A673 (cell line): Measurements from ENCODE around the gene ARHGAP15.

Source experiments
- EZH2 ChIP-seq: fragments of 200-600 bp; sonication (generic); IDR thresholded peaks from 2 replicates; pipeline ENCODE4 v1.6.1; 2017; ENCODE audit warnings: borderline replicate concordance, low read depth, mild to moderate bottlenecking, mixed read lengths, antibody characterized with exemption, low read length; ENCODE audit not compliant: poor library complexity, severe bottlenecking
- TF ChIP-seq, protein P1 (sequence below): fragments of 300-800, 200-600 bp; sonication (generic); conservative IDR thresholded peaks from 2 replicates; pipeline ENCODE4 v1.5.1; 2017; ENCODE audit warnings: low read depth, mild to moderate bottlenecking, antibody characterized with exemption, low read length, moderate library complexity, mixed read lengths

DNA sequence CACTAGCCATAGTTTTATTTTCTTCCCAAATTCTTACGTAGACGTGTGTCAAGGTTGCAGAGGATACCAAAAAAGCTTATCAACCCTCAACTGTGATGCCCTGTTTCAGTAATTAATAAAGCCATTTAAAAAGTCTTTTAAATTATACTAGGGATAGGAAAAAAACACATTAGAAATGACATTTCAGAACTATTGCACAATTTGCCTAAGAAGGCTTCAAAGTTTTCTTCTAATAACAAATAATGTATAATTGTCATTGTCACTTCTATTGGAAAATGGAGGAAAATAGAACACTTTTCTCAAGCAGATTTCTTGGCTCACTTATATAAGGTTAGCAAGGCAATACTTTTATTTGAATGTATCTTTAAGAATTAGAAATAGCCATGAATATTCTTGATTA, 253.8 kb downstream of the ARHGAP15 start:
- TF ChIP-seq, protein P1, sequence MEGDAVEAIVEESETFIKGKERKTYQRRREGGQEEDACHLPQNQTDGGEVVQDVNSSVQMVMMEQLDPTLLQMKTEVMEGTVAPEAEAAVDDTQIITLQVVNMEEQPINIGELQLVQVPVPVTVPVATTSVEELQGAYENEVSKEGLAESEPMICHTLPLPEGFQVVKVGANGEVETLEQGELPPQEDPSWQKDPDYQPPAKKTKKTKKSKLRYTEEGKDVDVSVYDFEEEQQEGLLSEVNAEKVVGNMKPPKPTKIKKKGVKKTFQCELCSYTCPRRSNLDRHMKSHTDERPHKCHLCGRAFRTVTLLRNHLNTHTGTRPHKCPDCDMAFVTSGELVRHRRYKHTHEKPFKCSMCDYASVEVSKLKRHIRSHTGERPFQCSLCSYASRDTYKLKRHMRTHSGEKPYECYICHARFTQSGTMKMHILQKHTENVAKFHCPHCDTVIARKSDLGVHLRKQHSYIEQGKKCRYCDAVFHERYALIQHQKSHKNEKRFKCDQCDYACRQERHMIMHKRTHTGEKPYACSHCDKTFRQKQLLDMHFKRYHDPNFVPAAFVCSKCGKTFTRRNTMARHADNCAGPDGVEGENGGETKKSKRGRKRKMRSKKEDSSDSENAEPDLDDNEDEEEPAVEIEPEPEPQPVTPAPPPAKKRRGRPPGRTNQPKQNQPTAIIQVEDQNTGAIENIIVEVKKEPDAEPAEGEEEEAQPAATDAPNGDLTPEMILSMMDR, result no peak
- no peak for TF ChIP-seq EZH2
